Mononuclear cell (primary cell): Measurements from ENCODE around the gene CFAP161. TPM values are rescaled to one million over a fixed set of nuclear protein-coding genes. Genes with fewer than 3 reads are reported as not detected.

Experiments used
- H3K27me3 ChIP-seq: 2 replicates; pipeline ENCODE4 v1.6.0; 2011; ENCODE audit warnings: low read length, control low read depth; ENCODE audit not compliant: insufficient read depth
- H3K4me1 ChIP-seq: 2 replicates; pipeline ENCODE4 v1.5.1; 2011; ENCODE audit warnings: mild to moderate bottlenecking, low read length, control low read depth; ENCODE audit not compliant: insufficient read depth
- H3K4me3 ChIP-seq: 2 replicates; pipeline ENCODE4 v1.5.1; 2011; ENCODE audit warnings: mild to moderate bottlenecking, low read length, moderate library complexity
- H3K9me3 ChIP-seq: 2 replicates; pipeline ENCODE4 v1.5.1; 2011; ENCODE audit warnings: low read depth, mild to moderate bottlenecking, control low read depth, low read length
- total RNA-seq: library from RNA; depleted of rRNA; stranded (reverse); fragments of >200 nt; gene quantifications from one replicate; pipeline ENCODE4 v1.2.3, GENCODE V29; 2012

Gene CFAP161
- total RNA-seq, 1 donor = 3.7 TPM

- H3K4me3 ChIP-seq = no peak overlapping the region
- no peaks in the 10 kb centered on the region for H3K4me1 ChIP-seq
- no peaks in the 10 kb centered on the region for H3K9me3 ChIP-seq
- no peaks in the 10 kb centered on the region for H3K27me3 ChIP-seq
Observed at GRCh38 chr15:81197255-81197630, 63.2 kb downstream of the CFAP161 start.

GRCh38 chr15:81197688-81198281 lies 63.7 kb downstream of the CFAP161 start:
- Histone ChIP-seq H3K4me3 (no peak overlapping the region), H3K4me1 (no peaks in the 10 kb centered on the region), H3K27me3 (no peaks in the 10 kb centered on the region), H3K9me3 (no peaks in the 10 kb centered on the region)

Other genes with a start within 250 kb of the CFAP161 start
- gene MESD, start 144.5 kb upstream of the CFAP161 start, total RNA-seq = 8.6 TPM
- 21.3 TPM for gene TLNRD1, start 133.3 kb upstream of the CFAP161 start, total RNA-seq
- gene IL16, start 62.6 kb downstream of the CFAP161 start, total RNA-seq = 89.8 TPM
- gene STARD5, start 189.9 kb downstream of the CFAP161 start, total RNA-seq = 14.1 TPM
- not detected for gene TMC3, start 239.9 kb downstream of the CFAP161 start, total RNA-seq